Activated T-helper 9 cell treated with anti-CD3 and anti-CD28 coated beads, Interleukin-2, amount 50 U/mL, for 16 hours (primary cell): ENCODE measurements around the gene FADS3.

ENCODE experiments used
- DNase-seq: peaks from one replicate; pipeline ENCODE4 v3.0.0-alpha.2; 2020; ENCODE audit warnings: low read depth

FADS3 gene

GRCh38 chr11:61875698-61876097 lies 15.6 kb downstream of the FADS3 start:
- no peak for DNase-seq

- no peak for DNase-seq
These were observed 16.5 kb downstream of the FADS3 start for GRCh38 chr11:61874853-61875252.

DNA sequence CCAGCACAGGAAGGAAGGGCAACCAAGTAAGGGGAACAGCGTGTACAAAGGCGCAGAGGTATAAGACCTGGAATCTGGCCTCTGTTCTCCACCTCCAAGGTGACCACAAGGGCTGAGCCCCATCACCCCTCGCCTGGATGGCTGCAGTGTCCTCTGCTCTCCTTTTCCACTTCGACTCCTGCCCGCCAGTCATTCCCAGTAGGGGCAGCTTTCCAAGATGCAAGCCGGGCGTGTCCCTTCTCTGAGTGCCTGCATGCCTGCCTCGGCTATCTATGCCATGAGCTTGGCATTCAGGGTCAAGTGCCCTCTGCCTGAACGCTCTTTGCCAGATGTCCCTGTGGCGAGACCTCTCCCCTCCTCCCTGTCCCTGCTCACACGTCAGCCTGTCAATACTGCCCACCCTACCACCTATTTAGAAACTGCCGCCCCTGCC lies 17.0 kb downstream of the FADS3 start:
- no peak for DNase-seq

- no peak for DNase-seq
These were observed 17.6 kb downstream of the FADS3 start for GRCh38 chr11:61873588-61874376.

- no peak for DNase-seq
These were observed 18.3 kb downstream of the FADS3 start for GRCh38 chr11:61872935-61873565.

- DNase-seq: peak; percentile 28
These were observed 20.2 kb downstream of the FADS3 start for GRCh38 chr11:61871158-61871597.

DNA sequence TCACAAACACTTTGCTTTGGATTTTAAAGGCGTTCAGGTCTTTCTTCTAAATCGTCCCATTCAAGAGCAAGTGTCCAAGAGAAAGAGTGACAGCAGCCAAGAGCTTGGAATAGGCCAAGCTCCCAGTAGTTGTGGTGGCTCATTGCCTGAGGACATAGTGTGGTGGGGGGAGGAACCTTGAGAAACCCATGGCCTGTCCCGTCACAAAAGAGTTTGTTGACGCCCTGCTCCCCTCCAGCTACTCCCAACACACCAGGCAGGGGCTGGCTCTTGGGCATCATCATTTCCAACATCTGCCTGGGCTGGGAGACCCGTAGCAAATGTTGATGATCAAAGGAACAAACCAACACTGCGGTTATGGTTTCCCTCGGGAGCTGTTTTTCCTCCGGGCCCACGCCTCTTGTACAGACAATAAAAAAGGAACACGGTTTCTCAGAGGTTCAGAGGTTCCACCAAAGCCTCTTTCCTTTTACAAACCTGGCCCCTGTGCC lies 20.8 kb downstream of the FADS3 start:
- no peak for DNase-seq

DNA sequence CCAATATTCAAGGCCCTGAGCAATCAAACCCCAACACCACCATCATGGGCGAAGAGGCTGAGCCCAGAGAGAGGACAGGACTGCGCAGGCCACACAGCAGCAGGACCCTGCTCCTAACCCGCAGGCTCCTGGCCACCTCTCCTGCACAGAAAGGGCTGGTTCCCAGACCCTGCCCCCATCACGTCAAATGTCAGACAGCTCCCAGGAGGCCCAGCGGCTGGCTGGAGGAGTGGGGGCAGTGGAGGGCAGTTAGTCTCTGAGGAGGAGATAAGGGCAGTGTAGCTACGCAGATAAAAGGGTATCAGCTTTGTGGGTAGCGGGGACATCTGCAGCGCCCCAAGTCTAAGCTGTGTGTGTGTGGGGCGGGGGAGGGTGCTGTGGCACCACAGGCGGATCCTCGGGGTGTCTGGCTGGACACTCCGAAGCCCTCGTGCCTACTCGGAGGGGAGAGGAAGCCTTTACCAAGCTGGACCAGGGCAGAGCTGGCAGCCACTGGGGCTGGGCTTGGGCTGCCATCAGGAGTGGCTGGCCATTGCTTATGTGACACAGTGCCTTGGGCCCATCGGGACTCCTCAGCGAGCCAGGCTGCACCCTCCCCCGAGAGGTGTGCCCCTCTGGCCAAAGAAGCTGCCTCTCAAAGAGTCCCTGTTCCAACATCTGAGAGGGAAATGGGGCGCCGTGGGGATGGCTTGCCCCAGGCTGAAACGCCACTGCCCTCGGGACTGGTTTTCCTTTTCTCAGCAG lies 21.5 kb downstream of the FADS3 start:
- DNase-seq: no peak

- no peak for DNase-seq
These were observed 22.0 kb downstream of the FADS3 start for GRCh38 chr11:61869429-61869707.

GRCh38 chr11:61868571-61869428 lies 22.5 kb downstream of the FADS3 start:
- no peak for DNase-seq

- no peak for DNase-seq
These were observed 24.4 kb downstream of the FADS3 start for GRCh38 chr11:61866958-61867343.

DNA sequence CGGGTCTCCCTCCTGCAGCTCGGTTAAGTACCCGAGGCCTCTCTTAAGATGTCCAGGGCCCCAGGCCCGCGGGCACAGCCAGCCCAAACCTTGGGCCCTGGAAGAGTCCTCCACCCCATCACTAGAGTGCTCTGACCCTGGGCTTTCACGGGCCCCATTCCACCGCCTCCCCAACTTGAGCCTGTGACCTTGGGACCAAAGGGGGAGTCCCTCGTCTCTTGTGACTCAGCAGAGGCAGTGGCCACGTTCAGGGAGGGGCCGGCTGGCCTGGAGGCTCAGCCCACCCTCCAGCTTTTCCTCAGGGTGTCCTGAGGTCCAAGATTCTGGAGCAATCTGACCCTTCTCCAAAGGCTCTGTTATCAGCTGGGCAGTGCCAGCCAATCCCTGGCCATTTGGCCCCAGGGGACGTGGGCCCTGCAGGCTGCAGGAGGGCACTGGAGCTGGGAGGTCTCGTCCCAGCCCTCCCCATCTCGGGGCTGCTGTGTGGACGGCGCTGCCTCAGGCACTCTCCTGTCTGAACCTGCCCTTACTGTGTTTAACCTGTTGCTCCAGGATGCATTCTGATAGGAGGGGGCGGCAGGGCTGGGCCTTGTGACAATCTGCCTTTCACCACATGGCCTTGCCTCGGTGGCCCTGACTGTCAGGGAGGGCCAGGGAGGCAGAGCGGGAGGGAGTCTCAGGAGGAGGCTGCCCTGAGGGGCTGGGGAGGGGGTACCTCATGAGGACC lies 25.0 kb downstream of the FADS3 start:
- DNase-seq: no peak

DNA sequence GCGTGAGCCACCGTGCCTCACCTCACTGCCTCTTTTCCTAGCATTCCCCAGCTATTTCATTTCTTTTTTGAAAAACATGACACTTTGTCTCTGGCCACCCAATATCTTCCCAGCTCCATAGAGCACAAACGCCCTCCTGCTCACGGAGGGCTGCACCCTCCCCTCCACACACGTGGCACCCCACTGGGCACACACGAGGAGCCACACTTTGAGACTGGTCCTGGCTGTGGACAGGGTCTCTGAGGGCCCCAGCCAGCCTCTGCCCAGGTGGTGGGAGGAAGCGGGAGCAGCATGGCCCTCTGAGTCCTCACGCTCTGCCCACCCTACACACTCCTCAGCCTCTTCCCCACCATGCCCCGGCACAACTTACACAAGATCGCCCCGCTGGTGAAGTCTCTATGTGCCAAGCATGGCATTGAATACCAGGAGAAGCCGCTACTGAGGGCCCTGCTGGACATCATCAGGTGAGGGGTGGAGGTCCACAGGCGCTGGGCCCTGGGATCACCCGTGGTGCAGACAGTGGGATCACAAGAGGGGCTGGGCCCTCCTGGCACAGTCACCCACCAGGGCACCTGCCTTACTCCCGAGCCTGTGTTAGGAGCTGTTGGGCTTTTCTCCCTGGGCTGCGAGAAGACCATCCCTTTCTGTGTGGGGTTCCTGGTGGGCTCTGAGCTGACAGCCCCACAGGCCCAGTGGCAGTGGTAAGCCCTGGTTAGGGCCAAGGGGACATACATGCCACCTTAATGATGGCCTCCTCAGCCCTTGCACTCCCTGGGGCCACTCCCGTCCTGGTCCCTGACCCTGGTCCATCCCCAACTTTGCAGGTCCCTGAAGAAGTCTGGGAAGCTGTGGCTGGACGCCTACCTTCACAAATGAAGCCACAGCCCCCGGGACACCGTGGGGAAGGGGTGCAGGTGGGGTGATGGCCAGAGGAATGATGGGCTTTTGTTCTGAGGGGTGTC lies 26.2 kb downstream of the FADS3 start:
- no peak for DNase-seq

DNA sequence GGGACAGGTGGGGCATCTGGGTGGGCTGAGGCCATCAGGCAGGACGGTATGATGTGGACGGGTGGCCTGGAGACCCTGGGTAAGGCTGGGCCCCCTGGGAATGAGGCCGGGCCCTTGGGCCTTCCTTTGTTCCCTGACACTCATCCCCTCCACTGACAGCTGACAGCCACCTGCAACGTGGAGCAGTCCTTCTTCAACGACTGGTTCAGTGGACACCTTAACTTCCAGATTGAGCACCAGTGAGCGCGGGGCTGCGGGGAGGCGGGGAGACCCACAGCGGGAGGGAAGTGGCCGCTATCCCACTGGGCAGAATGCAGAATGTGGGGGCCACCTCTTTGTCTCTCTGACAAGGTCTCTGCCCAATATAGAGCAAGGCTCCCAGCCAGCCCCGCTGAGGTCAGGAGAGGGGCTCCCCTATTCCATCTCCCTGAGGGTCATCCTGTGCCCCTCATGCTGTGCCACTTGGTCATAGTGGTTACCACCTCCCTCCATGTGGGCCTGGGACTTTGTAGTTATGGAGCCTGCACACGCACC lies 27.7 kb downstream of the FADS3 start:
- no peak for DNase-seq

GRCh38 chr11:61862714-61863547 lies 28.4 kb downstream of the FADS3 start:
- no peak for DNase-seq

DNA sequence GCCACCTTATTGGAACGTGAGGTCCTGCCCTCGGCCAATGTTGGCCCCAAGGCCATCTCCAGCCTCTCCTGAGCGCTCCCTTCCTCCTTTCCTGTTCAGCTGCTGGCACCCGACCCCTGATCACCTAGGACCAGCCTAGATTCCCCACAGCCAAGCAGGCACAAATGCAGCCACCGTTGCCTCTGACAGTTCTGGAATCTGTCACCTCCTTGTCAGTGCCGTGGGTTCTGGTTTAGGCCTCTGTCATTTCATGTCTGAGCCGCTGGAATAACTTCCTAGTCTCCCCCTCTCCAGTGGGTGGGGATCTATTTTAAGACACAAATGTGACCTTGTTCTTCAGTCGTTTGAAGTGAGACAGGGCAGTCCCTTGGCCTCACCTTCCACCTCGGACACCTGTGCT lies 29.7 kb downstream of the FADS3 start:
- no peak for DNase-seq

GRCh38 chr11:61860054-61860903 lies 31.1 kb downstream of the FADS3 start:
- DNase-seq: no peak
